H9 (cell line): Measurements from ENCODE around the gene SLC2A4RG. TPM values are rescaled to one million over a fixed set of nuclear protein-coding genes. Genes with fewer than 3 reads are reported as not detected.

Experiments used
- DNase-seq: peaks from one replicate; pipeline ENCODE4 v3.0.0-alpha.2; 2017
- H2AFZ ChIP-seq: one replicate; pipeline ENCODE4 v1.6.1; 2013; ENCODE audit warnings: mild to moderate bottlenecking, low read length, control low read depth, moderate library complexity
- H2AK5ac ChIP-seq: 2 replicates; pipeline ENCODE4 v1.6.1; 2013; ENCODE audit warnings: low read length, control low read depth, mixed read lengths; ENCODE audit not compliant: insufficient read length
- H2BK120ac ChIP-seq: one replicate; pipeline ENCODE4 v1.6.1; 2013; ENCODE audit warnings: low read depth, mild to moderate bottlenecking, low read length, control low read depth, inconsistent platforms; ENCODE audit not compliant: poor library complexity, severe bottlenecking
- H2BK12ac ChIP-seq: 2 replicates; pipeline ENCODE4 v1.6.1; 2013; ENCODE audit warnings: low read length, control low read depth, mixed read lengths, low read depth; ENCODE audit not compliant: insufficient read length
- H2BK15ac ChIP-seq: 2 replicates; pipeline ENCODE4 v1.6.1; 2013; ENCODE audit warnings: low read depth, low read length, control low read depth
- H2BK20ac ChIP-seq: one replicate; pipeline ENCODE4 v1.6.1; 2013; ENCODE audit warnings: low read depth, mild to moderate bottlenecking, low read length, control low read depth, inconsistent platforms; ENCODE audit not compliant: poor library complexity, severe bottlenecking
- H2BK5ac ChIP-seq: 2 replicates; pipeline ENCODE4 v1.6.1; 2013; ENCODE audit warnings: low read length, control low read depth, mixed read lengths; ENCODE audit not compliant: insufficient read length
- H3K14ac ChIP-seq: 2 replicates; pipeline ENCODE4 v1.6.1; 2013; ENCODE audit warnings: low read length, control low read depth; ENCODE audit not compliant: insufficient read depth
- H3K18ac ChIP-seq: 2 replicates; pipeline ENCODE4 v1.6.1; 2013; ENCODE audit warnings: low read depth, mild to moderate bottlenecking, mixed read lengths, low read length, control low read depth; ENCODE audit not compliant: insufficient read length
- H3K23ac ChIP-seq: 2 replicates; pipeline ENCODE4 v1.6.1; 2013; ENCODE audit warnings: low read length, control low read depth, mixed read lengths, low read depth; ENCODE audit not compliant: insufficient read length
- H3K23me2 ChIP-seq: 2 replicates; pipeline ENCODE4 v1.6.1; 2013; ENCODE audit warnings: low read depth, mild to moderate bottlenecking, mixed read lengths, low read length, control low read depth; ENCODE audit not compliant: insufficient read length, poor library complexity, severe bottlenecking
- H3K27ac ChIP-seq: 2 replicates; pipeline ENCODE4 v1.5.1; 2013; ENCODE audit warnings: low read length, control low read depth, mixed read lengths, low read depth; ENCODE audit not compliant: insufficient read length
- H3K27me3 ChIP-seq: 2 replicates; pipeline ENCODE4 v1.6.1; 2013; ENCODE audit warnings: low read length, control low read depth, inconsistent platforms; ENCODE audit not compliant: insufficient read depth
- H3K4ac ChIP-seq: 2 replicates; pipeline ENCODE4 v1.6.1; 2013; ENCODE audit warnings: low read depth, mild to moderate bottlenecking, control low read depth, inconsistent platforms, low read length, moderate library complexity
- H3K4me1 ChIP-seq: 2 replicates; pipeline ENCODE4 v1.6.1; 2013; ENCODE audit warnings: low read length, control low read depth, inconsistent platforms; ENCODE audit not compliant: insufficient read depth
- H3K4me2 ChIP-seq: 2 replicates; pipeline ENCODE4 v1.6.1; 2013; ENCODE audit warnings: low read length, control low read depth, mixed read lengths; ENCODE audit not compliant: insufficient read length, insufficient read depth
- H3K56ac ChIP-seq: 2 replicates; pipeline ENCODE4 v1.6.1; 2013; ENCODE audit warnings: low read depth, mild to moderate bottlenecking, mixed read lengths, low read length, control low read depth; ENCODE audit not compliant: insufficient read length
- H3K79me1 ChIP-seq: 2 replicates; pipeline ENCODE4 v1.6.1; 2013; ENCODE audit warnings: low read depth, mild to moderate bottlenecking, moderate library complexity, low read length, control low read depth, inconsistent platforms; ENCODE audit not compliant: insufficient read depth, poor library complexity, severe bottlenecking
- H3K79me2 ChIP-seq: 2 replicates; pipeline ENCODE4 v1.6.1; 2013; ENCODE audit warnings: low read length, control low read depth, inconsistent platforms; ENCODE audit not compliant: insufficient read depth
- H3K9ac ChIP-seq: 2 replicates; pipeline ENCODE4 v1.6.1; 2013; ENCODE audit warnings: low read length, control low read depth, mixed read lengths; ENCODE audit not compliant: insufficient read length; ENCODE audit errors: extremely low read depth
- H3K9me3 ChIP-seq: one replicate; pipeline ENCODE4 v1.6.1; 2013; ENCODE audit warnings: low read depth, low read length, inconsistent platforms; ENCODE audit not compliant: control insufficient read depth
- H3T11ph ChIP-seq: one replicate; pipeline ENCODE4 v1.6.1; 2013; ENCODE audit warnings: mild to moderate bottlenecking, low read length, control low read depth, inconsistent platforms
- H4K20me1 ChIP-seq: one replicate; pipeline ENCODE4 v1.6.1; 2013; ENCODE audit not compliant: control insufficient read depth, insufficient read length, insufficient read depth
- H4K5ac ChIP-seq: 2 replicates; pipeline ENCODE4 v1.6.1; 2013; ENCODE audit warnings: low read depth, mild to moderate bottlenecking, mixed read lengths, low read length, control low read depth; ENCODE audit not compliant: insufficient read length
- H4K8ac ChIP-seq: replicated peaks from 2 replicates; pipeline ENCODE4 v1.6.1; 2013; ENCODE audit warnings: low read length, control low read depth, mixed read lengths, low read depth; ENCODE audit not compliant: insufficient read length
- H4K91ac ChIP-seq: 2 replicates; pipeline ENCODE4 v1.6.1; 2013; ENCODE audit warnings: low read depth, mild to moderate bottlenecking, moderate library complexity, mixed read lengths, low read length, control low read depth; ENCODE audit not compliant: insufficient read length
- H3K27ac Mint-ChIP-seq, 3 experiments: 2 replicates in 2 of 3; 3 replicates in 1 of 3; pipeline ENCODE4 v1.8.0; 2020 to 2021; ENCODE audit warnings: mixed read lengths in 3 of 3, mild to moderate bottlenecking in 1 of 3, moderate library complexity in 1 of 3
- H3K27me3 Mint-ChIP-seq: 2 replicates; pipeline ENCODE4 v1.8.0; 2021; ENCODE audit warnings: low read depth, mild to moderate bottlenecking, moderate library complexity, mixed read lengths
- H3K36me3 Mint-ChIP-seq, 3 experiments: 2 replicates in 2 of 3; 3 replicates in 1 of 3; pipeline ENCODE4 v1.8.0; 2020 to 2021; ENCODE audit warnings: low read depth in 3 of 3, mixed read lengths in 3 of 3; ENCODE audit not compliant: insufficient read depth in 1 of 3
- H3K4me1 Mint-ChIP-seq, 2 experiments: 2 replicates each; pipeline ENCODE4 v1.8.0; 2020; ENCODE audit warnings: mixed read lengths in 2 of 2
- H3K4me3 Mint-ChIP-seq, 2 experiments: 2 replicates in 1 of 2; 3 replicates in 1 of 2; pipeline ENCODE4 v1.8.0; 2020 to 2021; ENCODE audit warnings: mild to moderate bottlenecking in 2 of 2, mixed read lengths in 2 of 2, moderate library complexity in 1 of 2
- H3K9me3 Mint-ChIP-seq, 2 experiments: 2 replicates in 1 of 2; 3 replicates in 1 of 2; pipeline ENCODE4 v1.8.0; 2020; ENCODE audit warnings: mild to moderate bottlenecking in 2 of 2, mixed read lengths in 2 of 2, moderate library complexity in 1 of 2
- WGBS: extraction: QIAGEN DNeasy Blood & Tissue Kit; methylation state at CpG from one replicate; pipeline ENCODE4 v1.1.7; 2013; ENCODE audit warnings: missing lambda C conversion rate, low lambda C conversion rate, mixed read lengths; ENCODE audit not compliant: insufficient read length; ENCODE audit errors: extremely low coverage; 5-methylcytosine and 5-hydroxymethylcytosine counted together
- total RNA-seq: library from RNA; stranded (reverse); gene quantifications from 2 replicates; pipeline ENCODE4 v1.2.1, GENCODE V29; 2021
- TF ChIP-seq, protein P1 (sequence below): fragments of 200-600 bp; sonication (generic); conservative IDR thresholded peaks from 3 replicates; pipeline ENCODE4 v1.8.0; 2021; ENCODE audit warnings: antibody characterized with exemption, mild to moderate bottlenecking

Gene SLC2A4RG
- total RNA-seq, 1 experiment from 2014 or later, result 43.9 TPM

DNA sequence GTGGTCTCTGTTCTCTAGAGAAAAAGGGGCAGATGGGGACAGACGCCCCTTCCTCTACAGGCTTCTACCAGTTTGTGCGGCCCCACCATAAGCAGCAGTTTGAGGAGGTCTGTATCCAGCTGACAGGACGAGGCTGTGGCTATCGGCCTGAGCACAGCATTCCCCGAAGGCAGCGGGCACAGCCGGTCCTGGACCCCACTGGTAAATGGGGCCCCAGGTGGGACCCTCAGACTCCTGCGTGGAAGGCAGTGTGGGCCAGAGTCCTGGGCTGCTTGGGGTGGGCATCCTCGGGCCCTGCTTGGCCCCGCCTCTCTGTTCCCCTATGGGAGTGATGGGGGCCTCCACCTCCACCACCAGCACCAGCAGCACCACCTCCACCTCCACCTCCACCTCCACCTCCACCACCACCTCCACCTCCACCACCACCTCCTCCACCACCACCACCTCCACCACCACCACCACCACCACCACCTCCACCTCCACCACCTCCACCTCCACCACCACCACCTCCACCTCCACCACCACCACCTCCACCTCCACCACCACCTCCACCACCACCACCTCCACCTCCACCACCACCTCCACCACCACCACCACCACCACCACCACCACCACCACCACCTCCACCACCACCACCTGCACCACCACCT, 46.4 kb upstream of the SLC2A4RG start:
- Histone ChIP-seq H3K23ac (no peak overlapping the region), H3K14ac (no peak overlapping the region), H4K5ac (no peak overlapping the region), H2BK20ac (no peak overlapping the region), H3K56ac (no peak overlapping the region), H3K9ac (no peak overlapping the region), H4K20me1 (no peaks in the 10 kb centered on the region), H4K8ac (no peak overlapping the region), H2AFZ (no peak overlapping the region), H3K4me1 (no peaks in the 10 kb centered on the region), H3K18ac (no peak overlapping the region), H3K4me2 (no peak overlapping the region), H4K91ac (no peak overlapping the region), H3K79me2 (no peaks in the 10 kb centered on the region), H2BK120ac (no peak overlapping the region), H3K27ac (no peak overlapping the region), H3K9me3 (no peaks in the 10 kb centered on the region), H3T11ph (no peak overlapping the region), H3K4ac (no peak overlapping the region), H3K27me3 (no peaks in the 10 kb centered on the region), H3K23me2 (peaks cover 4% of the 10 kb centered on the region), H2BK5ac (no peak overlapping the region), H3K79me1 (no peaks in the 10 kb centered on the region), H2AK5ac (no peak overlapping the region), H2BK15ac (no peak overlapping the region), H2BK12ac (no peak overlapping the region)
- DNase-seq, result no peak
- H3K9me3 Mint-ChIP-seq, result peaks cover 3 to 5% of the 10 kb centered on the region in 2 experiments; a peak in 3 of 5 replicates
- no peak overlapping the region for H3K4me3 Mint-ChIP-seq
- H3K4me1 Mint-ChIP-seq, result peaks cover 2 to 10% of the 10 kb centered on the region in 2 experiments
- TF ChIP-seq, protein P1, sequence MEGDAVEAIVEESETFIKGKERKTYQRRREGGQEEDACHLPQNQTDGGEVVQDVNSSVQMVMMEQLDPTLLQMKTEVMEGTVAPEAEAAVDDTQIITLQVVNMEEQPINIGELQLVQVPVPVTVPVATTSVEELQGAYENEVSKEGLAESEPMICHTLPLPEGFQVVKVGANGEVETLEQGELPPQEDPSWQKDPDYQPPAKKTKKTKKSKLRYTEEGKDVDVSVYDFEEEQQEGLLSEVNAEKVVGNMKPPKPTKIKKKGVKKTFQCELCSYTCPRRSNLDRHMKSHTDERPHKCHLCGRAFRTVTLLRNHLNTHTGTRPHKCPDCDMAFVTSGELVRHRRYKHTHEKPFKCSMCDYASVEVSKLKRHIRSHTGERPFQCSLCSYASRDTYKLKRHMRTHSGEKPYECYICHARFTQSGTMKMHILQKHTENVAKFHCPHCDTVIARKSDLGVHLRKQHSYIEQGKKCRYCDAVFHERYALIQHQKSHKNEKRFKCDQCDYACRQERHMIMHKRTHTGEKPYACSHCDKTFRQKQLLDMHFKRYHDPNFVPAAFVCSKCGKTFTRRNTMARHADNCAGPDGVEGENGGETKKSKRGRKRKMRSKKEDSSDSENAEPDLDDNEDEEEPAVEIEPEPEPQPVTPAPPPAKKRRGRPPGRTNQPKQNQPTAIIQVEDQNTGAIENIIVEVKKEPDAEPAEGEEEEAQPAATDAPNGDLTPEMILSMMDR, result no peak
- peaks cover 6% of the 10 kb centered on the region for H3K27me3 Mint-ChIP-seq
- WGBS, result no CpG with 5 or more reads among the region's 10 CpGs
- H3K36me3 Mint-ChIP-seq, result peaks cover 14 to 20% (median 17%) of the 10 kb centered on the region in 3 experiments; a peak in 6 of 7 replicates
- H3K27ac Mint-ChIP-seq, result no peak overlapping the region
